SK-N-SH treated with all-trans-retinoic acid at 6 μM for 48 hours (cell line): ENCODE data around the gene ADARB2.

Source experiments
- ARNTL ChIP-seq: fragments of 450-650 bp; formaldehyde crosslinking; IDR thresholded peaks from 2 replicates; pipeline ENCODE4 v1.5.0; 2020; ENCODE audit warnings: low read depth, mild to moderate bottlenecking, moderate library complexity, borderline replicate concordance
- ESRRG ChIP-seq: fragments of 250-450 bp; sonication (Bioruptor Pico); IDR thresholded peaks from 2 replicates; pipeline ENCODE4 v1.6.1; 2021; ENCODE audit warnings: mild to moderate bottlenecking
- PATZ1 ChIP-seq: fragments of 250-450 bp; sonication (Bioruptor Pico); IDR thresholded peaks from 2 replicates; pipeline ENCODE4 v1.8.0; 2020; ENCODE audit warnings: mild to moderate bottlenecking, moderate library complexity, borderline replicate concordance
- TCF4 ChIP-seq: fragments of 250-450 bp; sonication (Bioruptor Pico); IDR thresholded peaks from 2 replicates; pipeline ENCODE4 v1.8.0; 2021; ENCODE audit warnings: mild to moderate bottlenecking, moderate library complexity, borderline replicate concordance
- ZFP30 ChIP-seq: fragments of 450-650 bp; formaldehyde crosslinking; IDR thresholded peaks from 2 replicates; pipeline ENCODE4 v1.5.0; 2022; ENCODE audit warnings: mild to moderate bottlenecking, moderate library complexity

- TF ChIP-seq ZFP30 (CRISPR knock-in tag) (no peak), PATZ1 (CRISPR knock-in tag) (no peak), ESRRG (CRISPR knock-in tag) (no peak), TCF4 (CRISPR knock-in tag) (no peak), ARNTL (CRISPR knock-in tag) (no peak)
Observed at GRCh38 chr10:1625731-1626130, 111.6 kb downstream of the ADARB2 start.
